ENCODE data around the gene C20orf96.

Gene C20orf96

GRCh38 chr20:311609-312008 is 21.1 kb upstream of the C20orf96 start:
- no peak for DNase-seq (ENCODE audit: low read depth)
- no peak for TF ChIP-seq CTCF (IDR thresholded peaks at IDR 0.05; ENCODE audit: low read length, missing control alignments)

GRCh38 chr20:310645-311044 is 20.1 kb upstream of the C20orf96 start:
- TF ChIP-seq CTCF (IDR thresholded peaks at IDR 0.05; ENCODE audit: low read length, missing control alignments): no peak
- DNase-seq (ENCODE audit: low read depth): no peak
- peak overlapping the region; percentile 6 for H3K4me3 ChIP-seq (replicated peaks; ENCODE audit: low read depth, low read length)

More at GRCh38 chr20:311609-312008, 21.1 kb upstream of the C20orf96 start:
- H3K4me3 ChIP-seq (replicated peaks; ENCODE audit: low read depth, low read length): no peak overlapping the region

- TF ChIP-seq CTCF (IDR thresholded peaks at IDR 0.05; ENCODE audit: low read length, missing control alignments): no peak
- peak; percentile 99 for DNase-seq (ENCODE audit: low read depth)
- H3K4me3 ChIP-seq (replicated peaks; ENCODE audit: low read depth, low read length): peak overlapping the region; percentile 58
These were observed 19.5 kb upstream of the C20orf96 start for GRCh38 chr20:309841-310644.

DNA sequence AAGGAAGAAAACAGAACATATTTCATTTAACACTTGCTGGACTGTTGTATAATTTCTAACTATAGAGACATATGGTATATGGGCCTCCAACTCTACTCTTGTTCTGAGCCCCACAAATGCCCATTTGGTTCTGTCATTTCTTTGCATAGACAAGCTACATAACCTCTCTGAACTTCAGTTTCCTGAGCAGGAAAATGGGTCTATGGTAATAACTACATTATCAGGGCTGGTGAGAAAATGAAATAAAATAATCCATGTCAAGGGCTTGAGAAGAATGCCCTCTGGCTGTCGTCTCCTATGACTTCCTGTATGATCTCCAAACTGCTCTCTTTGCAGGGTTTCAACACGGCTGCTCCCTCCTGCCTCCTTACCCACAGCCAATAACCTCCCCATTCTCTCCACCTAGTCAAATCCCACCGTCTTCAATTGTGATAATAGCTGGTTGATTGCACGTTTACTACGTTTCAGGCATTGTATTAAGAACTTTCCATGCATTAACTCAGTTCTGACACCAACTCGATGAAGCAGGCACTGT is 18.8 kb upstream of the C20orf96 start:
- no peak for TF ChIP-seq CTCF (IDR thresholded peaks at IDR 0.05; ENCODE audit: low read length, missing control alignments)
- peak; percentile 53 for DNase-seq (ENCODE audit: low read depth)
- H3K4me3 ChIP-seq (replicated peaks; ENCODE audit: low read depth, low read length): peak overlapping the region; percentile 58

DNA sequence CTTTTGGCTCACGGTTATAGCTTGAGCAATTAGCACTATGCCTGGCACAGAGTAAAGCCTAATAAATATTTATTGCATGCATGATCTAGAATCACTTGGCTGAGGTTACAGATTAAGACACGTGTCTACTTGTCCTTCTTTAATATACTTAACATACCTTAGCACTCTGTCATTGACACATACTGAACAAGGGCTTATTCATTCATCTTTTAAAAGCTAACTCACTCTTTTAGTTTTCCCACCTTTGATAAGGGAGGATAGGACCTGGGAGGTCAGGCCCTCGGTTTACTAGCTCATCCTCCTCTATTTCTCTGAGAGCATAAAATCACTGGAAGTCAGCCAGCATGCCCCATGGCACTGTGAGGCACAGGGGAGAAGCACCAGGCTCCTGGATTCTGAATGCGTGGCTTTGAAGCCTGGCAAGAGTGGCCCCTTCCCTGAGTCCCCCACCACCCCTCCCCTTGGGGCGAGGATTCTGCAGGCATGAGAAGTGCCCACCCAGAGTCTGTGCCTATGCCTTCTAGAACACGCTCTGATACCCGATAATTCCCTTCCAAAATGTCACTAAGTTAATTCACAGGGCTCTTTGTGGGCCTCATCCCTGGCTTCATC is 18.0 kb upstream of the C20orf96 start:
- DNase-seq (ENCODE audit: low read depth): no peak
- no peak for TF ChIP-seq CTCF (IDR thresholded peaks at IDR 0.05; ENCODE audit: low read length, missing control alignments)
- no peak overlapping the region for H3K4me3 ChIP-seq (replicated peaks; ENCODE audit: low read depth, low read length)

DNA sequence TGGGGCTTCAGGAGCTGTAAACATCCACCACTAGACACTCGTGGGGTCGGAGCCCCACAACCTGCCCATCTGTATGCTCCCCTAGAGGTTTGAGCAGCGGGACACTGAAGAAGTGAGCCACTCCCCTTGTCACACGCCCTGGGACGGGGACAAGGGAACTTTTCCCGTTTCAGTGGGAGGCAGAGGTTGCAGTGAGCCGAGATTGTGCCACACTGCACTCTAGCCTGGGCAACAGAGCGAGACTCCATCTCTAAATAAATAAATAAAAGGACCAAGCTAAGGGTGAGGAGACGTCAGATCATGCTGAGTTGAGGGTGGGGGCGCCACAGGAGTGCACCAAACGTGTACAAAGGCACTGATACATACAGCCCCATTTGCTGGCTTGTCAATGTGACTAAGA is 15.2 kb upstream of the C20orf96 start:
- H3K4me3 ChIP-seq (replicated peaks; ENCODE audit: low read depth, low read length): no peak overlapping the region
- TF ChIP-seq CTCF (IDR thresholded peaks at IDR 0.05; ENCODE audit: low read length, missing control alignments): no peak
- DNase-seq (ENCODE audit: low read depth): no peak
